Activated CD4-positive, alpha-beta T cell treated with anti-CD3 and anti-CD28 coated beads, Interleukin-2, amount 10 ng/mL, durations not matched to agents 7 days and 5 days (primary cell): ENCODE measurements around the gene NUDT5. TPM values are rescaled to one million over a fixed set of nuclear protein-coding genes. Genes with fewer than 3 reads are reported as not detected.
A peak's percentile ranks its signal among the peaks of the same experiment; 100 is the strongest.
"Not testable (repeated sequence)": the region's sequence is repeated elsewhere in the genome, so short reads cannot be mapped to it uniquely, and the experiment has no call there.

Experiments used
- CTCF ChIA-PET: fragments of 350-600 bp; sonication (Branson Sonifier 250); formaldehyde crosslinking; loops from one replicate; lab custom pipeline; 2021; ENCODE audit warnings: antibody characterized with exemption; lab: Charles Lee
- POLR2A ChIA-PET: fragments of 350-600 bp; sonication (Branson Sonifier 250); formaldehyde crosslinking; loops from one replicate; lab custom pipeline; 2021; ENCODE audit warnings: antibody characterized with exemption; lab: Charles Lee
- DNase-seq: peaks from one replicate; pipeline ENCODE4 v3.0.0-alpha.2; 2020
- H3K27ac Mint-ChIP-seq: one replicate; pipeline ENCODE4 v1.8.0; 2021; ENCODE audit warnings: mild to moderate bottlenecking, moderate library complexity, mixed read lengths
- H3K27me3 Mint-ChIP-seq: one replicate; pipeline ENCODE4 v1.8.0; 2021; ENCODE audit warnings: mixed read lengths
- H3K36me3 Mint-ChIP-seq: one replicate; pipeline ENCODE4 v1.8.0; 2021; ENCODE audit warnings: low read depth, mixed read lengths
- H3K4me1 Mint-ChIP-seq: one replicate; pipeline ENCODE4 v1.8.0; 2021; ENCODE audit warnings: mixed read lengths
- H3K4me3 Mint-ChIP-seq: one replicate; pipeline ENCODE4 v1.8.0; 2021; ENCODE audit warnings: mild to moderate bottlenecking, moderate library complexity, mixed read lengths
- H3K9me3 Mint-ChIP-seq: one replicate; pipeline ENCODE4 v1.8.0; 2021; ENCODE audit warnings: mixed read lengths
- total RNA-seq, 2 experiments: library from RNA; stranded (reverse); gene quantifications; one replicate each; pipeline ENCODE4 v1.2.3, GENCODE V29; 2021

The NUDT5 gene
- total RNA-seq = 10 to 100 TPM; 90.1 to 97.9 TPM

DNA sequence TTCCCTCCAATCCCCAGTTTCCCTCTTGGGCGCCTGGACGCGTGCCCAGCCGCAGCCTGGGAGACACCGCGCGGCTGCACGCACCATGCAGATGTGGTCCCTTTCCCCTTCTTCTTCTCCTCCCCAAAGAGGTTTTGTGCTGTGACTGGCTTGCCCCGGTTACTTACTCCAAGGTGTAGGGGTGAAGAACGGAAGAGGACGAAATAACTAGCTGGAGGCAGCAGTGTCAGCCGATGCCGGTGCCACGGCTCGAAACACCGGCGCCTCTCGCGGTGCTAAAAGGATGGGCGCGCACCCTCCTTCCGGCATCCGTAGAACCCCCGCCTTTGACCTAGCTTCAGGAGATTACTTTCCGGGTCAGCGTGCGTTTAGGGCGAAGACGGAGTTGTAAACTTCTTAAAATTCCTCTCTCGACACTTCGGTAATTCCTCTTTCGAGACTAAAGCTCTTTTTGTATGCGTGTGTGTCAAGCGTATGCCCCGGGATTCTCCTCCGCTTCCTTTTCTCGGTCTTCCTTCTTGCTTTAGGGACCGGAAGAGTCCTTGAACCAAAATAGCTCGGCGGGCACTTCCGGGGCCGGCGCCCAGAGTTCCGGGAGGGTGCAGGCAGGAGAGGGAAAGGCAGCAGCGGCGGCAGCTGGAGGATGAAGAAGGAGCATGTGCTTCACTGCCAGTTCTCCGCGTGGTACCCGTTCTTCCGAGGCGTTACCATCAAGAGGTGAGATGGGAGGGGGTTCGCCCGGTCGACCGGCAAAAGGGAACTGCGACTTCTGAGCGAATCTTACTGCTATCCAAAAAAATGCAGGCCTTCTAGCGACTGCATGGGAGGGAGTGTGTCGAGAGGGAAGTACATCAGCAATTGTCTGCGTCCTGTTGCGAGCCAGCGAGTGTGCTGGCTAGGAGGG, at the start of gene NUDT5, which contains the start of gene CDC123:
Gene NUDT5 (minus strand): TSS at position 289 of the 904 bp plus-strand sequence. CDS start 9,600 bp downstream, outside the sequence.
Gene CDC123 (plus strand): TSS at position 586 of the 904 bp plus-strand sequence. CDS start 58 bp downstream, at position 644.
- POLR2A ChIA-PET = interaction anchor here (0.6 to 0.7 kb wide), 4 partner anchors 10 to 469 kb away, joined by 3 to 13 read pairs (median 3); no protein-coding TSS in a partner anchor
- no peaks in the 10 kb centered on the region for H3K9me3 Mint-ChIP-seq
- peak within 1 kb of the TSS; percentile 95 for H3K27ac Mint-ChIP-seq
- peak; percentile 91 for DNase-seq
- H3K4me1 Mint-ChIP-seq = peaks cover 63% of the 10 kb centered on the region
- CTCF ChIA-PET = interaction anchor here (0.9 to 1.8 kb wide), 5 partner anchors 10 to 56 kb away, joined by 3 to 8 read pairs (median 4); no protein-coding TSS in a partner anchor
- H3K4me3 Mint-ChIP-seq = peak within 1 kb of the TSS; percentile 92
- H3K36me3 Mint-ChIP-seq = peaks cover 43% of the 10 kb centered on the region
- H3K27me3 Mint-ChIP-seq = no peaks in the 10 kb centered on the region

GRCh38 chr10:12243864-12244620, 48.4 kb upstream of the NUDT5 start:
- no peaks in the 10 kb centered on the region for H3K9me3 Mint-ChIP-seq
- H3K27me3 Mint-ChIP-seq = no peaks in the 10 kb centered on the region
- H3K36me3 Mint-ChIP-seq = peaks cover 26% of the 10 kb centered on the region
- no peak for DNase-seq
- CTCF ChIA-PET = interaction anchor here (0.6 kb wide), 1 partner anchor 213 kb away, joined by 4 read pairs; no protein-coding TSS in a partner anchor
- POLR2A ChIA-PET = no interaction called here
- H3K4me3 Mint-ChIP-seq = no peak overlapping the region
- peaks cover 19% of the 10 kb centered on the region for H3K4me1 Mint-ChIP-seq
- H3K27ac Mint-ChIP-seq = peak overlapping the region; percentile 31

GRCh38 chr10:12241810-12242529, 46.3 kb upstream of the NUDT5 start:
- H3K9me3 Mint-ChIP-seq = no peaks in the 10 kb centered on the region
- ChIA-PET POLR2A (no interaction called here), CTCF (interaction anchor here (0.6 kb wide), 3 partner anchors 19 to 97 kb away, joined by 3 read pairs; no protein-coding TSS in a partner anchor)
- no peak overlapping the region for H3K4me3 Mint-ChIP-seq
- DNase-seq = no peak
- H3K36me3 Mint-ChIP-seq = peaks cover 33% of the 10 kb centered on the region
- peaks cover 19% of the 10 kb centered on the region for H3K4me1 Mint-ChIP-seq
- H3K27me3 Mint-ChIP-seq = no peaks in the 10 kb centered on the region
- no peak overlapping the region for H3K27ac Mint-ChIP-seq

GRCh38 chr10:12238821-12239220, 43.1 kb upstream of the NUDT5 start:
- CTCF ChIA-PET = no interaction called here
- H3K27ac Mint-ChIP-seq = no peak overlapping the region
- no peak overlapping the region for H3K4me3 Mint-ChIP-seq
- no peak for DNase-seq
- H3K27me3 Mint-ChIP-seq = no peaks in the 10 kb centered on the region
- peaks cover 43% of the 10 kb centered on the region for H3K36me3 Mint-ChIP-seq
- no peaks in the 10 kb centered on the region for H3K9me3 Mint-ChIP-seq
- POLR2A ChIA-PET = no interaction called here
- H3K4me1 Mint-ChIP-seq = peaks cover 19% of the 10 kb centered on the region

GRCh38 chr10:12237265-12238220, 41.9 kb upstream of the NUDT5 start:
- Mint-ChIP-seq H3K4me1 (peaks cover 19% of the 10 kb centered on the region), H3K4me3 (no peak overlapping the region), H3K27ac (no peak overlapping the region), H3K36me3 (peaks cover 46% of the 10 kb centered on the region), H3K27me3 (no peaks in the 10 kb centered on the region), H3K9me3 (no peaks in the 10 kb centered on the region)
- POLR2A ChIA-PET = no interaction called here
- DNase-seq = no peak
- CTCF ChIA-PET = interaction anchor here (1.2 kb wide), 1 partner anchor 23 kb away, joined by 4 read pairs; no protein-coding TSS in a partner anchor

DNA sequence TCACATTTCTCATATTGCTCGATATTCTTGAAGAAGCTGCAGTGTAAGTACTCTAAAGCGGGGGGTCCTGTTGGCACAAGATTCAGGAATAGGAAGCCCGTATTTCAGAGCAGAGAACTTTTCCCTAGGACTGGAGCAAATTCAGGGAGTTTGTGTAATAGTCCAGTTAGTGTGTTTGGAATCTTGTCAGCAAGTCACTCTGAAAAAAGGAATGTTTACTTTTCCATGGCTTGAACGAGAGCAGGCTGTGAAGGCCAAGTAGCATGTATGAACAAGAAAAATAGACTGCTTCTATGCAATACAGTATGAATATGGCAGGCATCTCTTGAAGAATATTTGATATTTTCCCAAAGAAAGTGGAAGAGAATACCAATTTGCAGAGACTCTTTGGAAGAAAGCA, 40.1 kb upstream of the NUDT5 start:
- CTCF ChIA-PET = no interaction called here
- Mint-ChIP-seq H3K36me3 (peaks cover 48% of the 10 kb centered on the region), H3K4me3 (no peak overlapping the region), H3K4me1 (peaks cover 7% of the 10 kb centered on the region), H3K27ac (no peak overlapping the region), H3K27me3 (no peaks in the 10 kb centered on the region), H3K9me3 (no peaks in the 10 kb centered on the region)
- no peak for DNase-seq
- POLR2A ChIA-PET = no interaction called here

DNA sequence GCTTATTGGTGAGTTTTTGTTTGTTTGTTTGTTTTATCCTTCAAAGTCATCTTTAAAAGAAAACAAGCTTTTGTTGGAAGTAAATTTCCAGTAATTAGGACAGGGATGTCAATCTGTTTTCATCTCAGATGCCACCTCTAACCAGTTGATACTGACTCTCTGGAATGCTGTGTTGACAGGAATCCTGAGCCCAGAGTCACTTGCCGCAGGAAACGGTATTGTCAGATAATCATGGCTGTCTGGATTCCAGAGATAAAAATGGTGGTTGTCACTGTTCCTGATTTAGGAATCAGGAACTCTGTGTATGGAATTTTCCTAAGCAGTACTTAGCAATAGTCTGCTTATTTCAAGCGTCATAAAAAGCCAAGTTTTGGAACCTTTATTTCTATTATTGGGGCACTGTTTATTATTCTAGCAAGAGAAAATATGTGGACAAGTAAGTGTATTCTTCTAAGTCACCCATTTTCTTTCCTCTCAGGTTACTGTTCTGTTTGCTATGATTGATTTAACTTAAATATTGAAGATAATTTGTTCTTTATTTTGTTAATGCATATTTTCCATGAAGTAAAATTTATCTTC, 39.5 kb upstream of the NUDT5 start:
- Mint-ChIP-seq H3K27me3 (no peaks in the 10 kb centered on the region), H3K4me1 (peaks cover 2% of the 10 kb centered on the region), H3K4me3 (no peak overlapping the region), H3K9me3 (no peaks in the 10 kb centered on the region), H3K27ac (no peak overlapping the region), H3K36me3 (peaks cover 46% of the 10 kb centered on the region)
- POLR2A ChIA-PET = no interaction called here
- DNase-seq = no peak
- CTCF ChIA-PET = interaction anchor here (0.6 to 0.7 kb wide), 2 partner anchors 103 to 112 kb away, joined by 3 to 4 read pairs; no protein-coding TSS in a partner anchor

DNA sequence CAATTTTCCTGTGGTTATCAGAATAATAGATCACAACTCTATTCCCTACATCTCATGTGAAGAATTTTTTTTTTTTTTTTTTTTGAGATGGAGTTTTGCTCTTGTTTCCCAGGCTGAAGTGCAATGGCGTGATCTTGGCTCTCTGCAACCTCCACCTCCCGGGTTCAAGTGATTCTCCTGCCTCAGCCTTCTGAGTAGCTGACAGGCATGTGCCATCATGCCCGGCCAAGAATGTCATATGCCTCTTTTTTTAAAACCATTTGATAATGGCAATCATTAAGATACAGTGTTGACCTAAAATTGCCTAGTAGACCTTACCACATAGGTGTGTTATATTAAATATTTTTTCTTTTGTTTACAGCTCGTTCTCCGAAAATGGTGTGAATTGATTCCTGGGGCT, 39.0 kb upstream of the NUDT5 start:
- peaks cover 47% of the 10 kb centered on the region for H3K36me3 Mint-ChIP-seq
- H3K4me3 Mint-ChIP-seq, H3K27ac Mint-ChIP-seq, H3K4me1 Mint-ChIP-seq, POLR2A ChIA-PET, DNase-seq, H3K27me3 Mint-ChIP-seq, H3K9me3 Mint-ChIP-seq: not testable (repeated sequence)
- CTCF ChIA-PET = interaction anchor here (0.6 to 0.7 kb wide), 3 partner anchors 102 to 171 kb away, joined by 3 to 4 read pairs (median 3); no protein-coding TSS in a partner anchor

- Mint-ChIP-seq H3K9me3 (peaks cover 2% of the 10 kb centered on the region), H3K27me3 (no peaks in the 10 kb centered on the region), H3K27ac (no peak overlapping the region), H3K4me1 (no peaks in the 10 kb centered on the region), H3K36me3 (peaks cover 55% of the 10 kb centered on the region), H3K4me3 (no peak overlapping the region)
- ChIA-PET POLR2A (no interaction called here), CTCF (interaction anchor here (1.2 kb wide), 1 partner anchor 11 kb away, joined by 4 read pairs; no protein-coding TSS in a partner anchor)
- no peak for DNase-seq
Observed at GRCh38 chr10:12228851-12229250, 33.2 kb upstream of the NUDT5 start.

DNA sequence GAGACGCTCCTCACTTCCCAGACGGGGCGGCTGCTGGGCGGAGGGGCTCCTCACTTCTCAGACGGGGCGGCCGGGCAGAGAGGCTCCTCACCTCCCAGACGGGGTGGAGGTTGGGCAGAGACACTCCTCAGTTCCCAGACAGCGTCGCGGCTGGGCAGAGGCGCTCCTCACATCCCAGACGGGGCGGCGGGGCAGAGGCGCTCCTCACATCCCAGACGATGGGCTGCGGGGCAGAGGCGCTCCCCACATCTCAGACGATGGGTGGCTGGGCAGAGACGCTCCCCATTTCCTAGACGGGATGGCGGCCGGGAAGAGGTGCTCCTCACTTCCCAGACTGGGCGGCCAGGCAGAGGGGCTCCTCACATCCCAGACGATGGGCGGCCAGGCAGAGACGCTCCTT, 30.7 kb upstream of the NUDT5 start:
- CTCF ChIA-PET, POLR2A ChIA-PET, H3K9me3 Mint-ChIP-seq, H3K4me1 Mint-ChIP-seq, DNase-seq, H3K27me3 Mint-ChIP-seq, H3K27ac Mint-ChIP-seq, H3K4me3 Mint-ChIP-seq: not testable (repeated sequence)
- H3K36me3 Mint-ChIP-seq = peaks cover 57% of the 10 kb centered on the region

DNA sequence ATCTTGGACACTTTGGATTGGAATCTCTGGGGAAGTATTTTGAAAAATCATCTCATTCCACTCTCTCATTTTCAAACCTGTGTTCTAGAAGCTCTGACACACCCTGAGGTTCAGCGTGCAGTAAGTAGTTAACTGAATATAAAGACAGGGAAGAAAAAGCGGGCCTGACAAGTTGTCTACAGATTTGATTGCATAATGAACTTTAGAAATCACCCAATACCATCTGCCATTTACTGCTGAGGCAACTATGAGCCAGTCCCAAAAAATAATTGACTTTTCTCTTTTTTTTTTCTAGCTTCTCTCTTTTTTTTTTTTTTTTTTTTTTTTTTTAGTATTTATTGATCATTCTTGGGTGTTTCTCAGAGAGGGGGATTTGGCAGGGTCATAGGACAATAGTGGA, 29.8 kb upstream of the NUDT5 start:
- H3K9me3 Mint-ChIP-seq = peaks cover 2% of the 10 kb centered on the region
- peaks cover 59% of the 10 kb centered on the region for H3K36me3 Mint-ChIP-seq
- H3K27me3 Mint-ChIP-seq = no peaks in the 10 kb centered on the region
- H3K4me1 Mint-ChIP-seq = peaks cover 5% of the 10 kb centered on the region
- no peak overlapping the region for H3K27ac Mint-ChIP-seq
- CTCF ChIA-PET = interaction anchor here (2.1 kb wide), 1 partner anchor 11 kb away, joined by 9 read pairs; no protein-coding TSS in a partner anchor
- H3K4me3 Mint-ChIP-seq = no peak overlapping the region
- no peak for DNase-seq
- POLR2A ChIA-PET = interaction anchor here (0.6 kb wide), 1 partner anchor 29 kb away, joined by 3 read pairs; the partner anchor contains the start of gene CDC123
